ENCODE results near the gene TMTC4.

TMTC4 gene

GRCh38 chr13:100610391-100611347 lies 63.9 kb downstream of the TMTC4 start:
- TF ChIP-seq, protein P1, sequence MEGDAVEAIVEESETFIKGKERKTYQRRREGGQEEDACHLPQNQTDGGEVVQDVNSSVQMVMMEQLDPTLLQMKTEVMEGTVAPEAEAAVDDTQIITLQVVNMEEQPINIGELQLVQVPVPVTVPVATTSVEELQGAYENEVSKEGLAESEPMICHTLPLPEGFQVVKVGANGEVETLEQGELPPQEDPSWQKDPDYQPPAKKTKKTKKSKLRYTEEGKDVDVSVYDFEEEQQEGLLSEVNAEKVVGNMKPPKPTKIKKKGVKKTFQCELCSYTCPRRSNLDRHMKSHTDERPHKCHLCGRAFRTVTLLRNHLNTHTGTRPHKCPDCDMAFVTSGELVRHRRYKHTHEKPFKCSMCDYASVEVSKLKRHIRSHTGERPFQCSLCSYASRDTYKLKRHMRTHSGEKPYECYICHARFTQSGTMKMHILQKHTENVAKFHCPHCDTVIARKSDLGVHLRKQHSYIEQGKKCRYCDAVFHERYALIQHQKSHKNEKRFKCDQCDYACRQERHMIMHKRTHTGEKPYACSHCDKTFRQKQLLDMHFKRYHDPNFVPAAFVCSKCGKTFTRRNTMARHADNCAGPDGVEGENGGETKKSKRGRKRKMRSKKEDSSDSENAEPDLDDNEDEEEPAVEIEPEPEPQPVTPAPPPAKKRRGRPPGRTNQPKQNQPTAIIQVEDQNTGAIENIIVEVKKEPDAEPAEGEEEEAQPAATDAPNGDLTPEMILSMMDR (IDR thresholded peaks at IDR 0.05; ENCODE audit: control extremely low read depth, extremely low read depth, low read depth, missing control alignments): no peak
- DNase-seq (ENCODE audit: extremely low spot score): peak; percentile 39
- CTCF ChIA-PET: interaction anchor here (0.7 to 2.0 kb wide), 9 partner anchors 9 to 954 kb away, joined by 3 to 9 read pairs (median 3); no protein-coding TSS in a partner anchor
- POLR2A ChIA-PET: no interaction called here

DNA sequence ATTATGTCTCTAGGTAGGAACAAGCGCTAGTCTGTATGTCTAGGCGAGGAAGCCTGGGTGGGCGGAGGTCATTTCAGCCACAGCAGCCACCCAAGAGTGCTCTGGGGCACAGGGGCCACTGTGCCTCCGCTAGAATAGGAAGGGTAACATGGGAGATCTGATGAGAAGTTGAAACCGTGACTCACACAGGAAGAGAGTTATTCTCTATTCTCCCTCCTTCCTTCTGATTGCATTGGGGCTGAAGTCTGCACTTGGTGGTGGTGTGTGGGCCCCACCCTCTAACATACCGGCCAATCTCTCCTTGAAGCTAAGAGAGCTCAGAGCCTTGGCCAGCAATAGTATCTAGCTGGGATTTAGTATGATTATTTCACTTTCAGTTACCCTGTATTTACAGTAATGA lies 65.7 kb downstream of the TMTC4 start:
- peak; percentile 81 for DNase-seq (ENCODE audit: extremely low spot score)
- CTCF ChIA-PET: interaction anchor here (0.9 to 1.2 kb wide), 5 partner anchors 8 to 66 kb away, joined by 3 to 4 read pairs (median 3); partner anchors contain the start of gene TMTC4

GRCh38 chr13:100608489-100608888 lies 66.1 kb downstream of the TMTC4 start:
- TF ChIP-seq, protein P1 (IDR thresholded peaks at IDR 0.05; ENCODE audit: control extremely low read depth, extremely low read depth, low read depth, missing control alignments): no peak
- ChIA-PET CTCF (interaction anchor here (0.9 to 1.2 kb wide), 4 partner anchors 8 to 66 kb away, joined by 3 to 4 read pairs (median 3); partner anchors contain the start of gene TMTC4), POLR2A (no interaction called here)
- DNase-seq (ENCODE audit: extremely low spot score): no peak

More for the DNA sequence above, 65.7 kb downstream of the TMTC4 start:
- TF ChIP-seq, protein P1 (IDR thresholded peaks at IDR 0.05; ENCODE audit: control extremely low read depth, extremely low read depth, low read depth, missing control alignments): no peak
- POLR2A ChIA-PET: no interaction called here

- CTCF ChIA-PET: interaction anchor here (1.2 to 1.7 kb wide), 4 partner anchors 16 to 43 kb away, joined by 3 read pairs; no protein-coding TSS in a partner anchor
Observed at GRCh38 chr13:100604918-100605710, 69.5 kb downstream of the TMTC4 start.

DNA sequence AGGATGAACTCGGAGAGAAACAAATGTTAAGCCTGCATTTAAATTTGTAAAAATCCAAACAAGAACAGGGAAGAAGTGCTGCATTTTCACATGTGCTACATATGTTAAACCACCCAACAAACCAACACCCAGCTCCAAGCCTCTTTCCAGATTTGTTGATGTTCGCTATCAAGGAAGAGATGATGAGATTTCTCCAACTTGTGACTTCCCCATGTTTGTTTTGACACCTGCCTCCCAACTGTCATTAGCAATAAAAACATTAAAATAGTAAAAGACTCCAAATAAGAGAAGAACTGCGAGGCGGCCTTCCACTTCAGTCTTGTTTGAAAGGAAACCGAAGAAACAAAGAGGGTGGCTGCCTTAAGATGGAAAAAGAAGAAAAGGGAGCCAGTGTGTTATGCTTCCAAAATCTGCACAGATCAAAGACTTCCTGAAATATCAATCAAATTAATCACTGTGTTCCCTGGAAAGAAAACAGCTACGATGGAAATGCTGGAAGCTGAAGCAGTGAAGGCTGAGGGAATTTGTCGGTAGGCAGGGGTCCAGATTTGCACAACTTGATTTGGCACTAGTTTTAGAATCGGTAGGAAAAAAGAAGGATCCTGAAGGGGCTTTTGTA lies 72.0 kb downstream of the TMTC4 start:
- POLR2A ChIA-PET: no interaction called here
- TF ChIP-seq, protein P1 (IDR thresholded peaks at IDR 0.05; ENCODE audit: control extremely low read depth, extremely low read depth, low read depth, missing control alignments): no peak
- CTCF ChIA-PET: interaction anchor here (1.0 to 3.5 kb wide), 3 partner anchors 8 to 14 kb away, joined by 3 to 14 read pairs (median 3); partner anchors contain the start of gene GGACT
- no peak for DNase-seq (ENCODE audit: extremely low spot score)

More at GRCh38 chr13:100604918-100605710, 69.5 kb downstream of the TMTC4 start:
- TF ChIP-seq, protein P1 (IDR thresholded peaks at IDR 0.05; ENCODE audit: control extremely low read depth, extremely low read depth, low read depth, missing control alignments): no peak
- DNase-seq (ENCODE audit: extremely low spot score): no peak
- POLR2A ChIA-PET: no interaction called here

Data from GM10248 (cell line).